IPS-11a (cell line): ENCODE data around the gene MBP.
"Not testable (repeated sequence)": the region's sequence is repeated elsewhere in the genome, so short reads cannot be mapped to it uniquely, and the experiment has no call there.

Experiments used
- H3K4me3 ChIP-seq: one replicate; pipeline ENCODE4 v1.5.1; 2013; ENCODE audit warnings: low read depth, low read length, control low read depth

MBP gene

DNA sequence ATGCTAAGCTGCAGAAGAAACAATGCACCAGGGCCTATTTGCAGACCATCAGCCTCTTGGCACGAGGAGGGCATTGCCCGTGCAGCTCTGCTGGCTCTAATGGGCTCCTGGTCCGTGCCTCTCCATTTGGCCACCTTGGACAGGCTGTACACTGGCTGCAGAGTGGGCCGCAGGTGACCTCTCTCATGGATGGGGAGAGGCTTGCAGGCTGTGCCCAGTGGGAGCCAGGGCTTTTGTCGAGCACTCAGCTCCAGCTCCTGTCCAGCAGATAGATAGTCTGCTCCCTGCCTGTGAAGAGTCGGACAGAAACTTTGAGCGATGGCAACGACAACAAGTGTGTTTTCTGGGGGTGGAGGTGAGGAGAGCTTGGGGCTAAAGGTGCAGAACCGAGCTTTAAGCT lies 100.9 kb downstream of the MBP start:
- no peak overlapping the region for H3K4me3 ChIP-seq

DNA sequence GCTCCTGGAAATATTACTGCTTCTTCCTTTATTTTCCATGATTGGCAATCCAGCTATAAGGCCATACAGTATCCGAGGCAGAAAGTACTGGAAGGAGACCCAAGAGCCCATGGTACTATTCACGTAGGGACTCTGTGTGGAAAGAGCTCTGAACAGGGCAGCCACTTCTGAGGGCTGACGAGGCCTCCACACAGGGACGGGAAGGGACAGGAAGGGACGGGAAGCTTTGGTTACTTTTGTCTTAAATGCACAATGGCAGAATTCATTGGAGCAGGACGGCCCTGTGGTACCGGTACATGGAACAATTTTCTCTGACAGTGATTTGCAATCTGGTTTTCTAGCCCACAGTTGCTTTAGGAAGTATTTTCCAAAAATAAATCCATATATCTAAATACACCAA lies 102.4 kb downstream of the MBP start:
- no peak overlapping the region for H3K4me3 ChIP-seq

DNA sequence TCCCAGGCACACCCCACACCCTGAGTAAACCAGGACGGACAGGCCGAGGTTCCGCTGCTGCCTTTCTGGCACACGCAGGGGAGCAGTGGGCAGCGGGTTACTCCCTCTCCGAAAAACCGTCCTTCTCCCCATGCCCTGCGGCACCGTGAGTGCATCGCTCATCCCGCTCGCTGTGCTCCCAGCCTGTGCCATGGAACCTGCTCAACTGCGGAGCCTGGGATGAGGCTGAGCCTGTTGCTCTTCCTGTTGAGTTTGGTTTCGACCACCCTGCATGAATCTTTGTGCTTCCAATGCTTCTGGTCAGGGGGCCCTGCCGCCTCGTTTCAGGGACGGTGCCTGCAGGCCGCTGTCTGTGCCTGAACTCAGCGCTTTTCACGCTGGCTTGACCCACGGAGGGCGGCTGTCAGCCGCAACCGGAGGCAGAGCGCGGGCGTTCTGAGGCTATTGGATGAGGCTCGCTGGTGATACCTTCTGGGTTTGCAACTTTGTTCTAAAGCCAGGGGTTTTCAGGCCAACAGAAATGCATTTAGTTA lies 106.7 kb downstream of the MBP start:
- H3K4me3 ChIP-seq: no peak overlapping the region

- H3K4me3 ChIP-seq: no peak overlapping the region
Measured at GRCh38 chr18:77025123-77025522, 107.5 kb downstream of the MBP start.

DNA sequence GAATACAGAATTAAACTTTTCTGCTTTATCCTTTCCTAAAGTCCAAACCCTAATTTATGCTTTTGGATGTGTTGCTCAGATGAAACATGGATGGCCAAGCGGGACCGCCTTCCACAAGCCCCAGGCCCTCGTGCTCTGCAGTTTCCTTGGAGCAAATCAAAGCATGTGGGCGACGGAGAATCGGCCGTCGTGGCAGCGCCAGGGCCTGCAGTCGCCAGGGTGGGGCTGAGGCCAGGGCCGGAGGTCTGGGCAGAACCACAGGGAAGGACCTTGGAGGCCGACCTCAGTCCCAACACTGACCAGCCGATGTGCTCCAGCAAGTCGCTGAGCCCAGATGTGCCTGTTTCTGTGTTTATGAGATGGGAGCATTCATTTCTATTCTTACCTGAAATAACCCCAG lies 108.1 kb downstream of the MBP start:
- H3K4me3 ChIP-seq: no peak overlapping the region

DNA sequence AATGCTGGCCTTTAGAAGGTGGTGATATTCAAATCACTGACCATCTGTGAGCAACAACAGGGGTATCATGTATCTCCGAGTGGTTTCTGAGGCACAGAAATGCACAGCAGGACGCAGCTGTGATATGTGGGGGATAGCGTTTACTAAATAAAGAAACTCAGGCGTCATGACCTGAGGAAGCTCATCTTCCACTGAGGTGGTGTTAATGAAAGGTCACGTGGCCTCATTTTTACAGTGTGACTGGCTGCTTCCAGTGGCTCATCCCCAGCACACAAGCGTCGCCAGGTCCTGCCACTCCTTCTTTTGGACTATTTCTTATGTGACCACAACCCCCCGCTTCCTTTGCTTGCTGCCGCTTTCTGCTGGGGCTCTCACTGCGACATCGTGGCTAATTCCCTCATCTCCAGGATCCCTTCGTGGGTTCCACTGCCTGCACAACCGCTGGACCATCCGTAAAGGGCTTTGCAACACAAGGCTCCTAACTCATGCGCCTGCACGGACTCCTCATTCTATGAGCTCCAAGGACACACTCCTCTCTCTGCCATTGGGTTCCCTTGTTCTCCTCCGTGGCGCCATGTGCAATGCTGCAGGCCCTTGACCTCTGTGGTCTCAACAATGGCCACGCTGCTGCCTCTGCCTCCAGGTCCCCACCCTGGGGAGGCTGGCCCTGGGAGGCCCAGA lies 109.3 kb downstream of the MBP start:
- H3K4me3 ChIP-seq: no peak overlapping the region

GRCh38 chr18:77022556-77022955 lies 110.0 kb downstream of the MBP start:
- H3K4me3 ChIP-seq: no peak overlapping the region

DNA sequence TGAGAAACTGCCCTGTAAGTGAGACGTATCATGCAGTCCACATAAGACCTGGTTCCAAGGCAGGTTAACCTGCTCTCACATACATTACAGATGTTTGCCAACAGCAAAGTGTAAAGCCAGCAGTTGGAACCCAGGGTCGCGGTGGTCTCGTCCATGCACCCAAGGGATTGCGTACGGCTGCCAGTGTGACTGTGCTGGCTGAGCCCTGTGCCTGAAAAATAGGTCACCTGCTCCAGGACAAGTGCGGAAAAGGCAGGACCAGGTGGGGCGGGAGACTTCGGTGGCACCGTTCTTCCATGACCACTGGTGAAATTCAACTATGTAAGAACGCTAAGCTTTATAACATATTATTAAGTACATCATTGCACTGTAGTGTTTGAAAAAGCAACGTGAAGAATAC lies 110.5 kb downstream of the MBP start:
- no peak overlapping the region for H3K4me3 ChIP-seq

DNA sequence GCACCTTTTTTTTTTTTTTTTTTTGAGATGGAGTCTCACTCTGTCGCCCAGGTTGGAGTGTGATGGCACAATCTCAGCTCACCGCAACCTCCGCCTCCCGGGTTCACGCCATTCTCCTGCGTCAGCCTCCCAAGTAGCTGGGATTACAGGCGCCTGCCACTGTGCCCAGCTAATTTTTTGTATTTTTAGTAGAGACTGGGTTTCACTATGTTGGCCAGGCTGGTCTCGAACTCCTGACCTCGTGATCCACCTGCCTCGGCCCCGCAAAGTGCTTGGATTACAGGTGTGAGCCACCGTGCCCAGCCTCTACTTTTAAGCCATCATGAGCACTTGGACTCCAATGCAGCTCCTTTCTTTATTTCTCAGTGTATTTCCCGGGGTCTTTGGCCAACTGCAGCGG lies 111.1 kb downstream of the MBP start:
- not testable (repeated sequence) for H3K4me3 ChIP-seq

DNA sequence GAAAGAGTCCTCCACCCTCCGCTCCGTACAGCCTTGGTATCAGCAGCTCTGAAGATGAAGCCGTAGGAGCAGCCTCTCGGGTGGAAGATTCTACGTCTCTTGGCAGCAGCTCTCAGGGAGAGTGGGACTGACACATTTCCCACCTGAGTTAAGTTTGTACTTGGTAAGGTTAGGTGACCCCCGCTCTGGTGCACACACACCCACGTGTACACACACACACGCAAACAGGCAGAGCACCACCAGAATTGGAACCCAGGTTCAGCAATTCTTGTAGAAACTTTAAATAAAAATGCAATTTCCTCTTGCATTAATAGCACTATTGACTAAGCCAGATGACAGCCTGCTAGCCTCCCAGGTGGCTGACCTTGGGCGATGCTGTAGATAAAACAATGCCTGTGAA lies 111.5 kb downstream of the MBP start:
- H3K4me3 ChIP-seq: no peak overlapping the region

DNA sequence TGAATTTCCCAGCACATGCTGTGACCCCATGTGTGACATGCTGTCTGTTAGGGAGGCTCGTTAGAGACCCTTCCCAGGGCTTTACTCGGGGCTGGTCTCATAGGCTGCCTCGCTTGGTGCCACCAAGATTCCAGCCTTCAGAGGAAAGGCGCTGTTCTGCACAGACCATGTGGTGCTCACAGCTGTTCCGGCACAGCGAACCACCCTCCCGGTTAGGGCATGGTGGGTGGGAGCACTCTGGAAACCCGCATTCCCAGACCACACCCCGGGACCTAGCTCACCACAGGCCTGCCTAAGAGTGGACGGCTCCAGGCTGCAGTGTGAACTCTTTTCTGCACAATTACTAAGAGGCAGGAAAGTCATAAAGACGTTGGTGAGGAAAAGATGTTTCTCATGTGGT lies 112.0 kb downstream of the MBP start:
- no peak overlapping the region for H3K4me3 ChIP-seq

GRCh38 chr18:77019641-77020040 lies 112.9 kb downstream of the MBP start:
- H3K4me3 ChIP-seq: no peak overlapping the region

- not testable (repeated sequence) for H3K4me3 ChIP-seq
Measured at GRCh38 chr18:77018650-77019049, 113.9 kb downstream of the MBP start.

GRCh38 chr18:77017355-77017754 lies 115.2 kb downstream of the MBP start:
- H3K4me3 ChIP-seq: no peak overlapping the region

DNA sequence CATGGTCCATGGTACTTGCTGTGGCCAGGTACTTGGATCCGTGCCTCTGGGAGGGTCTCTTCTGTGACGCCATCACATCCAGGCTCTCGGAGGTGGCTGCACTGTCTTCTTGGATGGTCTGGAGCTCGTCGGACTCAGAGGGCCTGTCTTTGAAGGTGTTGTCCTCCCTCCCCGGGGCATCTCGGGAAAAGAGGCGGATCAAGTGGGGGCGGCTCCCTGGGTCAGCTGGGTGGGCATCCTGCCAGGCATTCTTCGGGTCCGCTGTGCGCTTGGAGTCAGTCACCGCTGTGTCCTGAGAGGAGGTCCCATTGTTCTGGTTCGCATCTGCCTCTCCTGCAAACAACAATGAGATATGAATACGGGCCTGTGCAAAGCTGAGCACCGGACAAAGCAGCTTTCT lies 115.6 kb downstream of the MBP start:
- H3K4me3 ChIP-seq: no peak overlapping the region

GRCh38 chr18:77015771-77016710 lies 116.5 kb downstream of the MBP start:
- H3K4me3 ChIP-seq: no peak overlapping the region

DNA sequence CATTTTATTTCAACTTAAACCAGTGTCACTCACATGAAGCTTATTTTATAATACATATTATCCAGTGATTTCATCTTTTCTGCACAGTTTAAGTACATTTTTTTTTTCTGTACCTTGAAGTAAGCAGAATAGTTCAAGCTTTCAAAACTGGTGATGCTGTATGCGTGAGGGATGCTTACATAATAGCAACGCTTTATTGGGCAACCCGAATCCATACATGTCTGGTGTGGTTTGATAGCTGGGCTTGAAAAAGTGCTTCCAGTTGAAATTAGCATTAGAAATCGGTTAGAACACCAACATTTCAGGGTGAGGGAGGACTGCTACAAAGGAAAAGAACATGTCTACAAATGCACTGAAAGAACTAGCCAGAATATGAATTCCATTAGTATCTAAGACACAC lies 117.4 kb downstream of the MBP start:
- no peak overlapping the region for H3K4me3 ChIP-seq

- no peak overlapping the region for H3K4me3 ChIP-seq
Measured at GRCh38 chr18:77014538-77014937, 118.0 kb downstream of the MBP start.

GRCh38 chr18:77013811-77014521 lies 118.6 kb downstream of the MBP start:
- no peak overlapping the region for H3K4me3 ChIP-seq

- H3K4me3 ChIP-seq: no peak overlapping the region
Measured at GRCh38 chr18:77012806-77013541, 119.6 kb downstream of the MBP start.

GRCh38 chr18:77012120-77012519 lies 120.5 kb downstream of the MBP start:
- no peak overlapping the region for H3K4me3 ChIP-seq
